Vagina (tissue), 2 donors: ENCODE measurements around the gene SCAF1. TPM values are rescaled to one million over a fixed set of nuclear protein-coding genes. Genes with fewer than 3 reads are reported as not detected.

Source experiments
- DNase-seq, 2 donors: peaks; one replicate each; pipeline ENCODE4 v3.0.0-alpha.2; 2017; ENCODE audit errors: extremely low spot score in 2 of 2
- H3K27ac ChIP-seq: fragments of 200-600 bp; sonication (generic); one replicate; pipeline ENCODE4 v1.5.1; 2019
- H3K27me3 ChIP-seq: fragments of 200-600 bp; sonication (generic); one replicate; pipeline ENCODE4 v1.5.1; 2019
- H3K36me3 ChIP-seq, 2 donors: fragments of 200-600 bp; sonication (generic); one replicate each; pipeline ENCODE4 v1.5.1; 2017 to 2019
- H3K4me1 ChIP-seq: fragments of 200-600 bp; sonication (generic); one replicate; pipeline ENCODE4 v1.5.1; 2019
- H3K4me3 ChIP-seq, 2 donors: fragments of 200-600 bp; sonication (generic); 1 replicate in 1 of 2; 2 replicates in 1 of 2; pipeline ENCODE4 v1.5.1; 2016 to 2019
- H3K9me3 ChIP-seq: fragments of 200-600 bp; sonication (generic); one replicate; pipeline ENCODE4 v1.5.1; 2019
- CTCF ChIP-seq, 3 experiments: fragments of 450-650 bp in 2 of 3; fragments of 200-600 bp in 1 of 3; sonication (generic) in 1 of 3; IDR thresholded peaks; one replicate each; pipeline ENCODE4 v1.5.1; 2017 to 2019; ENCODE audit warnings: antibody characterized with exemption in 3 of 3, mild to moderate bottlenecking in 2 of 3, moderate library complexity in 2 of 3
- POLR2A ChIP-seq, 2 donors: fragments of 450-650 bp; IDR thresholded peaks; one replicate each; pipeline ENCODE4 v1.6.1; 2017; ENCODE audit warnings: antibody characterized with exemption in 2 of 2, mild to moderate bottlenecking in 2 of 2, moderate library complexity in 2 of 2
- POLR2AphosphoS5 ChIP-seq, 2 donors: sonication (generic); formaldehyde crosslinking; IDR thresholded peaks; one replicate each; pipeline ENCODE4 v1.9.0; 2017; ENCODE audit warnings: antibody characterized with exemption in 2 of 2, mild to moderate bottlenecking in 2 of 2, low read depth in 1 of 2; ENCODE audit not compliant: insufficient read depth in 1 of 2
- intact Hi-C: fragments of 100-400 bp; cut with DNase I; formaldehyde crosslinking; loops from one replicate; pipeline ENCODE4 v1.15.1; 2023
- total RNA-seq: library from RNA; depleted of rRNA; stranded (reverse); fragments of >200 nt; gene quantifications from one replicate; pipeline ENCODE4 v1.2.3, GENCODE V29; 2016

Gene SCAF1
- total RNA-seq, 1 donor from 2014 or later = 20.4 TPM

- Histone ChIP-seq H3K27ac (no peak overlapping the region), H3K36me3 (no peaks in the 10 kb centered on the region), H3K9me3 (no peaks in the 10 kb centered on the region), H3K4me3 (no peak overlapping the region), H3K4me1 (peaks cover 7% of the 10 kb centered on the region), H3K27me3 (no peaks in the 10 kb centered on the region)
- TF ChIP-seq CTCF (IDR thresholded peaks at IDR 0.05) = no peak
- TF ChIP-seq POLR2AphosphoS5 (IDR thresholded peaks at IDR 0.05; ENCODE audit: insufficient read depth in 1 of 2, low read depth in 1 of 2) = no peak
- no peak for TF ChIP-seq POLR2A (IDR thresholded peaks at IDR 0.05)
- intact Hi-C loops = no loop called here
- DNase-seq = no peak
Observed at GRCh38 chr19:49696115-49696514, 54.1 kb downstream of the SCAF1 start.

- H3K36me3 ChIP-seq = no peaks in the 10 kb centered on the region
- intact Hi-C loops = no loop called here
- H3K27ac ChIP-seq = no peak overlapping the region
- no peaks in the 10 kb centered on the region for H3K9me3 ChIP-seq
- no peaks in the 10 kb centered on the region for H3K4me1 ChIP-seq
- H3K27me3 ChIP-seq = no peaks in the 10 kb centered on the region
- no peak for DNase-seq
- H3K4me3 ChIP-seq = no peak overlapping the region
- no peak for TF ChIP-seq POLR2AphosphoS5 (IDR thresholded peaks at IDR 0.05; ENCODE audit: insufficient read depth in 1 of 2, low read depth in 1 of 2)
- TF ChIP-seq CTCF (IDR thresholded peaks at IDR 0.05) = no peak
- TF ChIP-seq POLR2A (IDR thresholded peaks at IDR 0.05) = no peak
Observed at GRCh38 chr19:49696865-49697264, 54.9 kb downstream of the SCAF1 start.

- TF ChIP-seq POLR2A (IDR thresholded peaks at IDR 0.05) = no peak
- no peak for TF ChIP-seq POLR2AphosphoS5 (IDR thresholded peaks at IDR 0.05; ENCODE audit: insufficient read depth in 1 of 2, low read depth in 1 of 2)
- TF ChIP-seq CTCF (IDR thresholded peaks at IDR 0.05) = no peak
- intact Hi-C loops = no loop called here
- H3K4me1 ChIP-seq = no peaks in the 10 kb centered on the region
Observed at GRCh38 chr19:49699364-49699763, 57.4 kb downstream of the SCAF1 start.

GRCh38 chr19:49700563-49700962 lies 58.6 kb downstream of the SCAF1 start:
- no peak for DNase-seq
- Histone ChIP-seq H3K27me3 (no peaks in the 10 kb centered on the region), H3K27ac (no peak overlapping the region), H3K9me3 (no peaks in the 10 kb centered on the region), H3K36me3 (no peaks in the 10 kb centered on the region), H3K4me1 (no peaks in the 10 kb centered on the region), H3K4me3 (no peak overlapping the region)
- intact Hi-C loops = no loop called here
- TF ChIP-seq CTCF (IDR thresholded peaks at IDR 0.05) (no peak), POLR2AphosphoS5 (IDR thresholded peaks at IDR 0.05; ENCODE audit: insufficient read depth in 1 of 2, low read depth in 1 of 2) (no peak), POLR2A (IDR thresholded peaks at IDR 0.05) (no peak)

More at GRCh38 chr19:49699364-49699763, 57.4 kb downstream of the SCAF1 start:
- Histone ChIP-seq H3K27ac (no peak overlapping the region), H3K36me3 (no peaks in the 10 kb centered on the region), H3K4me3 (no peak overlapping the region), H3K9me3 (no peaks in the 10 kb centered on the region), H3K27me3 (no peaks in the 10 kb centered on the region)
- DNase-seq = no peak

GRCh38 chr19:49701271-49701786 lies 59.3 kb downstream of the SCAF1 start:
- H3K27me3 ChIP-seq = no peaks in the 10 kb centered on the region
- intact Hi-C loops = no loop called here
- H3K9me3 ChIP-seq = no peaks in the 10 kb centered on the region
- H3K27ac ChIP-seq = no peak overlapping the region
- DNase-seq = no peak
- no peak overlapping the region for H3K4me3 ChIP-seq
- no peaks in the 10 kb centered on the region for H3K4me1 ChIP-seq
- TF ChIP-seq POLR2AphosphoS5 (IDR thresholded peaks at IDR 0.05; ENCODE audit: insufficient read depth in 1 of 2, low read depth in 1 of 2) (no peak), CTCF (IDR thresholded peaks at IDR 0.05) (no peak), POLR2A (IDR thresholded peaks at IDR 0.05) (no peak)
- no peaks in the 10 kb centered on the region for H3K36me3 ChIP-seq
